ENCODE results near the gene NDUFC1. TPM values are rescaled to one million over a fixed set of nuclear protein-coding genes. Genes with fewer than 3 reads are reported as not detected.

The NDUFC1 gene
- total and polyA plus RNA-seq, 2 of the 4 experiments (the other 2 are of a cell fraction): 25.1 to 65.1 TPM

GRCh38 chr4:139247241-139247640, 55.0 kb downstream of the NDUFC1 start:
- no peak for ATAC-seq (ENCODE audit: low read depth)

More at GRCh38 chr4:139247241-139247640, 55.0 kb downstream of the NDUFC1 start:
- no peak overlapping the region for H4K91ac ChIP-seq (ENCODE audit: insufficient read depth, low read depth, low read length)
- H3K14ac ChIP-seq (replicated peaks; ENCODE audit: low read depth, low read length): peak overlapping the region; percentile 44; the same call in 1 of the 2 replicates
- intact Hi-C loops (cut with micrococcal nuclease) (no loop called here), dilution Hi-C loops (cut with HindIII; ENCODE audit: low sequenced_read_pairs, unreplicated experiment) (no loop called here), in situ Hi-C loops (cut with MboI; ENCODE audit: low sequenced_read_pairs) (no loop called here)
- H2BK20ac ChIP-seq (ENCODE audit: low read depth, low read length): peak overlapping the region; percentile 70; the same call in 1 of the 2 replicates
- peak overlapping the region; percentile 40 for H3K18ac ChIP-seq (ENCODE audit: low read depth, low read length)
- no peak overlapping the region for H3K9ac ChIP-seq (ENCODE audit: low read depth, low read length)
- H2BK5ac ChIP-seq (ENCODE audit: low read depth, low read length, poor library complexity, severe bottlenecking): peak overlapping the region; percentile 70
- peak overlapping the region; percentile 83 for H3K4ac ChIP-seq (ENCODE audit: low read depth, low read length)
- H2AK5ac ChIP-seq (ENCODE audit: low read depth, low read length): 0 out of 2 replicates have a peak overlapping the region, but pooled peaks have one; percentile 7
- H3K4me2 ChIP-seq (ENCODE audit: low read depth, low read length): no peak overlapping the region
- peak overlapping the region in 1 of 2 experiments; percentile 62; a peak in 1 of 4 replicates for H4K8ac ChIP-seq (ENCODE audit: low read depth in 2 of 2, low read length in 2 of 2)
- H3K4me1 ChIP-seq (ENCODE audit: control insufficient read depth, insufficient read depth, low read length): peaks cover 24% of the 10 kb centered on the region
- peak; percentile 39 for DNase-seq
- H4K5ac ChIP-seq (ENCODE audit: low read depth, low read length): no peak overlapping the region
- H3K56ac ChIP-seq (ENCODE audit: extremely low read depth, insufficient read depth, low read length): no peak overlapping the region
- CTCF ChIA-PET: interaction anchor here (0.6 kb wide), 1 partner anchor 10 kb away, joined by 8 read pairs; no protein-coding TSS in a partner anchor
- no peaks in the 10 kb centered on the region for H3K9me3 ChIP-seq (ENCODE audit: control insufficient read depth, insufficient read depth, low read length)
- no peaks in the 10 kb centered on the region for H3K27me3 ChIP-seq (ENCODE audit: control insufficient read depth, insufficient read depth, low read length)
- peak overlapping the region; percentile 83; the same call in 2 of the 3 replicates for H2BK15ac ChIP-seq (ENCODE audit: low read depth, low read length)
- no TSS peak for BruUV-seq (replicated peaks)
- no peak overlapping the region for H3K4me3 ChIP-seq (ENCODE audit: insufficient read depth, low read depth, low read length)
- peak overlapping the region; percentile 32; the same call in 1 of the 2 replicates for H2BK120ac ChIP-seq (ENCODE audit: low read depth, low read length)
- TF ChIP-seq RFX5 (IDR thresholded peaks at IDR 0.05; ENCODE audit: low read depth, low read length) (no peak), USF2 (IDR thresholded peaks at IDR 0.05; ENCODE audit: low read depth, low read length) (no peak), ELK1 (IDR thresholded peaks at IDR 0.05; ENCODE audit: borderline replicate concordance, low read depth, low read length) (no peak), RAD21 (IDR thresholded peaks at IDR 0.05; ENCODE audit: low read length) (no peak), FOS (IDR thresholded peaks at IDR 0.05; ENCODE audit: low read depth, low read length) (no peak), SMC3 (IDR thresholded peaks at IDR 0.05; ENCODE audit: low read depth, low read length) (no peak), MAZ (IDR thresholded peaks at IDR 0.05; ENCODE audit: borderline replicate concordance, low read depth, low read length) (no peak), NFE2L2 (IDR thresholded peaks at IDR 0.05; ENCODE audit: low read depth, low read length) (no peak), MXI1 (IDR thresholded peaks at IDR 0.05; ENCODE audit: borderline replicate concordance, low read depth, low read length) (no peak), CEBPB (IDR thresholded peaks at IDR 0.05; ENCODE audit: low read depth, low read length) (no peak), CTCF (conservative IDR thresholded peaks at IDR 0.05; ENCODE audit: low read depth, low read length) (no peak)
- H3K23ac ChIP-seq (ENCODE audit: low read depth, low read length): no peak overlapping the region
- no peak overlapping the region for H2AFZ ChIP-seq (replicated peaks; ENCODE audit: low read length, poor library complexity)
- no peaks in the 10 kb centered on the region for H3K36me3 ChIP-seq (ENCODE audit: control insufficient read depth, insufficient read depth, low read length)
- H3K27ac ChIP-seq (ENCODE audit: insufficient read depth, low read length): no peak overlapping the region
- no peaks in the 10 kb centered on the region for H3K79me1 ChIP-seq (ENCODE audit: low read depth in 1 of 2, low read length in 2 of 2)
- peaks cover 5% of the 10 kb centered on the region for H3K9me1 ChIP-seq (ENCODE audit: insufficient read depth, low read length)
- H2AK9ac ChIP-seq (replicated peaks; ENCODE audit: low read depth, low read length, poor library complexity): no peak overlapping the region
- H4K20me1 ChIP-seq (ENCODE audit: insufficient read depth, low read length): no peaks in the 10 kb centered on the region
- POLR2A ChIA-PET (ENCODE audit: unreplicated experiment): no interaction called here

Data from IMR-90 (cell line).